ENCODE measurements around the gene DGKE.

The DGKE gene

GRCh38 chr17:56914581-56915273 lies 80.8 kb downstream of the DGKE start:
- DNase-seq (ENCODE audit: low spot score): no peak

- no peak for DNase-seq (ENCODE audit: low spot score)
Observed at GRCh38 chr17:56917559-56918296, 83.8 kb downstream of the DGKE start.

GRCh38 chr17:56918916-56919315 lies 85.0 kb downstream of the DGKE start:
- no peak for DNase-seq (ENCODE audit: low spot score)

Measured in pons (tissue), 1 donor.